Mesendoderm (in vitro differentiated cells): ENCODE data around the gene SPECC1. TPM values are rescaled to one million over a fixed set of nuclear protein-coding genes. Genes with fewer than 3 reads are reported as not detected.

Source experiments
- small RNA-seq: library from polyadenylated mRNA; stranded (forward); fragments of <200 nt; extraction: miRNeasy Mini kit (QIAGEN cat#:217004); gene quantifications from one replicate; pipeline ENCODE3, GENCODE V24; 2013; ENCODE audit not compliant: insufficient read depth

The SPECC1 gene

Small RNA genes lying within 50 kb of the gene (small RNA-seq; reads per million reads assigned to genes)
- not detected for gene AC008088.1
- not detected for gene RNU6-1057P
- gene RNU6-258P: not detected
- not detected for gene RNU6-467P
